Activated CD4-positive, alpha-beta T cell treated with anti-CD3 and anti-CD28 coated beads, Interleukin-10, Interleukin-2, amounts not matched to agents 100 ng/mL and 50 ng/mL, durations not matched to agents 16 hours and 8 hours (primary cell): ENCODE data around the gene SNAP25.

ENCODE experiments used
- DNase-seq: peaks from one replicate; pipeline ENCODE4 v3.0.0-alpha.2; 2020

SNAP25 gene

DNA sequence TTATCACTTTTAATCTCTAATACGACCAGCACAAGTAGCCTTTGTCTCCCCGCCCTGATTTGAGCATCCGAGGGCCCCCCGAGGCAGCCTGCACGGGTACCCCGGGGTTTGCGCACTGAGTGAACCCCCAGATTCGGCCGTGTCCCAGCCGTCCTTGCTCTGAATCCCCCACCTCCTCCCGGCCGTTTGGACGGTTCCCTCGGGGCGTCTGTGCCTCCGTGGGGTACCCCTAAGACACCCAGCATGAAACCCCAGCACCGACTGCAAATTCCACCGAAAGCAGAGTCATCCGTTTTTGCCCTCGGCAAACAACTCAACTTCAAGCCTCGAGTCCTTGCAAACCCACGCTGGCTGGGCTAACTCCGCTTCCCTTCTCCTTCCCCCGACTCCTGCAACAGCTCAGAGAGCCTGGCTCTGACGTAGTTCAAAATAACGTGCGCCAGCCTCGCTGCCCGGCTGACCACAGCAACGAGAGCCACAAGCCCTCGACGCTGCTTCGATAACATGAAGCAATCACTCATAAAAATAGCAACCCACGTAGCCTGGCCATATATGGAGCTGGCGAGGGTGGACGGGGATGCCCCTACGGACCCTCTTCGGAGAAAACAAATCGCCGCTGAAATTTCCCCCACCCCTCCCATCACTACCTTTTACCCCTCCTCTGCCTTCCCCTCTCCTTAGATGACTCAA is 764 bp upstream of the SNAP25 start:
- peak; percentile 42 for DNase-seq

DNA sequence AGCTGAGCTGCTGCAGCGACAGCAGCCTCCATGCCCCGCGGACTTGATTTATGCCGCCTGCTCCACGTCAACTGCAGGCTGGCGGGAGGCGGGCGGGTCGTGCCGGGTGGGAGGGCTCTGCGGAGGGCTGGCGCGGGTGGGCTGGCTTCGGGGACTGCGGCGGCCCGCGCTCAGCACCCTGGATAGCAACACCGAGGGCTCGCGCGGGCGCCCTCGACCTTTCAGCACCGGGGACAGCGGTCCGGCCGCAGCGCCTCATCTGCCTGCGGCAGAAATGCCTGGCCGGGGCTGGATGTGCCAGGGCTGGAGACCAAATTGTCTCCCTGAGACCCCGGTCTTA is 792 bp downstream of the SNAP25 start:
- peak; percentile 53 for DNase-seq

DNA sequence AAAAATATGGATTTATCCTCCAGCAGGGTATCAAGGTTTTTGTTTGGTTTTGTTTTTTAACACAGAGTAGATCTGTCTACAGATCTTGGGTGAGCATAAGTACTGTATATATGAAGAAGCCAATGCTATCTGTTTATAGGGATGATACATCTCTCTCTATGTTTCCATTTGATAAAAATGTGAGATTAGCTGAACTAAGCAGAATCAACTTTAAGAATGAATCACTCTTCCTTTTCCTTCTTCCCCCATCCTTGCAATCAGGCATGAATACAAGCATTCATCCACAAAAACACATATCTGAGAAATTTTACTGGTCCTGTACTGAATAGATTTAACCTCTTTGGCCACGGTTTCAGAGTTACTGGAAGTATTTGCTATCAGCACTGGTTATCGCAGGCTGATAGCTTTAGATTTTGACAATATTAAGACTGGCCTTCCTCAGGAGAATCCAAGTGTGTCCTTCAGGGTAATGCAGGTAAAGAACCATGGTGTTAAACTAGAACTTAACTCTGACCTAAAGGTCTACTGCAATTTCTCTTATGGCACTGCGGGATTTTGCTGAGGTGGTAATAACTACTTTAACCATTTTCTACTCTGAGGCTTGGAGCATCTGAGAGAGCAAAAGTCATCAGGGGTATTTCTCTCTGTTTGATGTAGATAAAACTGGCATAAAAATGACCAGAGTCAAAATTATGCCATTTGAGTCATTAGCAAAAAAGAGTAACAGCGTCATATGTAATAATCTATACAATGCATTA is 1.5 kb downstream of the SNAP25 start:
- no peak for DNase-seq

DNA sequence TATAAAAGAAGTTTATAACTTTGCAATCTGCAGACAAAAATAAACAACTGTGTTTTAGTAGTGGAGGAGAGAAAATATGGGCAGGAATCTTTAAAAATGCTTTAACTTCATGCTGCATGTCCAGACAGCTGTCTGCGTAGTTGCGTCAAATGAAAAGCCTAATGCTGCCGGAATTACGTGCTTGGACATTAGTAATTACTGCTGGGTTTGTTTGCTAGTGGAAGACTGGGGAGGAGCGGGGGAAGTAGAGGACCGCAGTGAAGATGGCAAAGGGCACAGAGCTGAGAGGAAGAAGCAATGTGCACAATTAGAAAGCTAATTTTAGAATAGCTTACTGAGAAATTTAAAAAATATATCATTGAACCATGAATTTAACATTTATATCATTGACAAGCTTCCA is 2.4 kb downstream of the SNAP25 start:
- DNase-seq = no peak

DNA sequence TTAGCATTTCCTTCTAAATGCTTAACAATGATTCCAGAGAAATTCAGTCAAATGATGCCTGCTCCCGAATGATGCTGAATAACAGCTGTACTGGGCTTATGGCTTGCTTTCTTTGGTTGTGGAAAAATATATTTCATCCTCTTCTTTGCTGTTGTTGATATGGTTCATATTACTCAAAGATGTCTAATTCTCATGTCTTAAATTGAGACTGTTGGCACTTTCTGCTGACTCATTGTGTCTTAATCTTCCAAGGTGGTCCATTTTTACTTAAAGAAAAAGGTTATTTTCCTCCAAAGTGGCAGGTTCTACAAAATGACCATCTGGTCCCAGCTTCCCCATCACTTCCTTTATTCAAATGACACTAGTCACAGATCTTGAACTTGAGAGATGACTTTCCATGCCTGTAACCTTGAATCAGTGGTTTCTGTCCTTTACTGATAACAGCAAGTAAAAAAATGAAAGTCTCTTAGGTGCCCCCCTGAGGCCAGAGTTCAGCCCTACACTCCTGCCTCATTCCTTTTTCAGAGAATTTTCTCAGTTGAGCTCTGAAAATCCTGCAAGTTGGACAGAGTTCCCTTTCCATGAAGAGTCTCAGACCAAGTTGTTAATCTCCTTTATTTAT is 6.9 kb downstream of the SNAP25 start:
- DNase-seq = peak; percentile 2

DNA sequence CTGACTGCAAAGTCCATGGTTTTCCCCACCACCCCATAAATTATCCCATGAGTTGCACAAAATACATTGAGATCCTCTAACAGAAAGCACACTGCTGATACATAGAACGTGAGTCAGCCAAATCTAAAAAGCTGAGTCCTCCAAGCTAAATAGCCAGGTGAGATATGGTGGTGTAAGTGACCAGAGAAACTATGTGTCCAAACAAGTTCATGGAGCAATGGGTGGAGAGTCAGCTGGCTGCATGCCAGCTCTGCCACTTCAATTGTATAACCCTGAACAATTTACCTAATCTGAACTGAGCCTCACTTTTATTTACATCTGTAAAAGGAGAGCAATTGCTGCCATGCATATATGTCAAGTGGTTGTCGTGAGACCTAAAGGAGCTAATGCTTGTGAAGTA is 9.7 kb downstream of the SNAP25 start:
- no peak for DNase-seq

DNA sequence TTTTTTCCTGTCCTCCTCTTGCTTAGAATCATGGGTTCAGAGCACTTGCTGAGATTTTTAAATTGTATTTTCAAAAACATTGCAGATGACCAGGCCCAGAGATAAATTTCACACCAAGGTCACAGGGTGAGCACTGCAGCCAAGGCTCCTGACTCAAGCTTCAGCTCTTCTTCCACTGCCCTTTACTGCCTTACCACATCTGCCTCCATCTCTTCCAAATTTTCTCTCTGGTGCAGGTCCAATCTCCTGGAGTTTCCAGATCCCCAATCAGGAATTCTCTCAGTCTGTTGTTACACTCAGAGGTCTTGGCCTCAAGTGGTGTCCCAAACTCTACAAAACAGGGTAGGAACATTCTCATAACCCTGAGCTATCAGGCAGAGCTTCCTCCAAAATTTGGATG is 12.7 kb downstream of the SNAP25 start:
- no peak for DNase-seq

DNA sequence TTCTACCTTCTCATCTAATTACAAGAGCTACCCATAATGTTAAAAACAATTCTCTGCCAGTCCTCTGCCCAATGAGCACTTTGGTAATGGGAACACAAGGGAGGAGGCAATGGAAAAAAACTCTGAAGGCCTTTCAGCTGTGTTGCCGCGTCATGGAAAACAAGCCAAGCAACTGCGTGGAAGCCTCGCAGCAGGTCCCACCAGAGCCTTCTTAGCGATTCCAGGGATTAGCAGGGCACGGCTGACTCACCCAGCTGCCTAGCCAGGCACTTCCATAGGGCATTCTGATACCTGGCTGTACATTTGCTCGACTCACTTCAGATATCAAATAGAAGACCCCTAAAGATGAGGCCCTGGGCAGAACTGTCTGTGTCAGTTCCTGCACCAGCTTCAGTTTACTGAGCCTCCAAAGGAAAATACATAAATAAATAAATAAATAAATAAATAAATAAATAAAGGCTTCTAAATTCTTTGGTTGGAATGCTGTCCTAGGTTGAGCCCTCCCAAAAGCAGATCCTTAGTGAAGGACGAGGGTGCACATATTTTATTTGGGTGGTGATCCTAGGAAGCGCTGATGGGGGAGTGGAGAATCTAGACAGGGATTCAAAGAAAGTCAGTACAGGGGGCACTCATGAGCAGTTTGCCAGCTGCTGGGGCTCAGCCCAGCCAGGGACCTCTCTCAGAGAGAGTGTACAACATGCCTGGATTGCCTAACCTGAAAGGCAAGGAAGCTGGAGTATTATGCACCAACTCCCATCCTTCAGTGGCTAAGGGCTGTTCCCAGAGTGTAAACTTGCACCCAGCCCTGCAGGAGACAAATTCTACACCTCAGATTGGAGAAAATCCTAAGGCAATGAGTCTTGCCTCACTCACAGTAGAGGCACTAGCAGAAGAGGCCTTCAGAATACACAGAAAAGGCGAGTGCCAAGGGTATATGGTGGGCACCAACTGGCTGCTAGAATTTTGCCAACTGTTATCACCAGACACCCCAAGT is 18.2 kb downstream of the SNAP25 start:
- DNase-seq = no peak

DNA sequence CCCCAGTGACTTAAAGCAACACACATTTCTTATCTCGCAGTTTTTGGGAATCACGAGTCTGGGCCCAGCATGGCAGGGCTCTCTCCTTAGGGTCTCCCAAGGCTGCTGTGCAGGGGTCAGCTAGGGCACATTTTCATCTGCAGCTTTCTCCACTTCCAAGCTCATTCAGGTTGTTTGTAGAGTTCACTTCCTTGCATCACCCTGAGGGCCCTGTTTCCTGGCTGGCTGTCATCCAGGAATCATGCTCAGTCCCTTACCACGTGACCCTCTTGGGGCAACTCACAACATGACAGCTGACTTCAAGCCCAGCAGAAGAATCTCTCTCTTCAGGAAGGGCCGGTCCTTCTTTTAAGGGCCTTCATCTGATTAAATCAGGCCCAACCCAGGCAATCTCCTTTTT is 21.3 kb downstream of the SNAP25 start:
- no peak for DNase-seq

DNA sequence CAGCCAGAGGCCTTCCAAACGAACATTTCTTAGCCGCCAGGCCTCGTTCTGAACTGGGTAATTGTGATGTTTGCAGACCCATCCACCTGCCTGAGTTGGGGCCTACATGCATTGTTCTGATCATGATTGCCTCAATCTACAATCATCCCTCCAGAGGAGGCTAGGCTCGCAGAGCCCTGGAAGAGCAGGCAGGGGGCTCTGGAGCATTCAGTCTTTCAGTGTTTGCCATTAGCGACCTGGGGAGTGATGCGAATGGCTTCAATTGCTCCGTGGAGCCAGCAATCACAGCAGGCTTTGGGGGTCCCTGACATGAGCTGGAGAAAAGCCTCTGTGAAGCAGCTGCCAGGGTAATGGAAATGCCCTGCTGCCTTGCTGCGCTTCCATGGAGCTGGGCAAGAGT is 22.0 kb downstream of the SNAP25 start:
- DNase-seq = no peak

DNA sequence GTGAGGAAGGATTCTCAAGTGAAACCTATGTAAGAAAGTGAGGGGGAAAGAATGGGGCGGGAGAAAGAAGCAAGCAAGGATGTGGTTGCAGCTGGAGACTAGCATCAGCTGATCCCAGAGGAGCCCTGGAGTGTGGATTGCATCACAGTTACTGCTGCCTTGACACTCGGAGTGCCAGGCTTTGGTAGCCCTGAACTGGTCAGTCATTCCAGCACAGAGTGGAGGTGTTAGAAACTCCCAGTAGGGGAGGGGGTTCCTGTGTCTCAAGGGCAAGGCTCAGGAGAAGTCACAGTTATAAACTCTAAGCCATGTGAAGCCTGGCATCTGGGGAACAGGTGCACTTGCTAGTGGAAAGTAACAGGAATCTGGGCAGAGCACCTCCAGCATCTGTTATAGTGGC is 23.5 kb downstream of the SNAP25 start:
- no peak for DNase-seq

DNA sequence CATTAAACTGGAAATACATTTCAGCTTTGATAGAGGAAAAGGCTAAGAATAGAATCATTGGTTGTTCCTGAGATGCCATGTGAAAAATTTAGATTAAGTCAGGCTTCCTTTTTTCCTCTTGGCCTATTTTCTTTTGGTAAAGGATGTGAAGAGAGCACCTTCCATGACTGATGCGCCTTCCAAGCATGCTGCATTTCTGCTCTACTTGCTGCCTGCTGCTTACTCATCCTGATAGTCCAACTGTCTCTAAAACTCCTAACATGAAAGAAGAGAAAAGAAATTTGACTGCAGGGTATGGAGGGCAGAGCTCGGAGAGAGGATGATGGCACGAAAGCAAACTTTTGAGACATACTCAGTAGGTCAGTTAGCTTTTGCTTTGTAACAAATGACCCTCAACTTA is 28.8 kb downstream of the SNAP25 start:
- no peak for DNase-seq

DNA sequence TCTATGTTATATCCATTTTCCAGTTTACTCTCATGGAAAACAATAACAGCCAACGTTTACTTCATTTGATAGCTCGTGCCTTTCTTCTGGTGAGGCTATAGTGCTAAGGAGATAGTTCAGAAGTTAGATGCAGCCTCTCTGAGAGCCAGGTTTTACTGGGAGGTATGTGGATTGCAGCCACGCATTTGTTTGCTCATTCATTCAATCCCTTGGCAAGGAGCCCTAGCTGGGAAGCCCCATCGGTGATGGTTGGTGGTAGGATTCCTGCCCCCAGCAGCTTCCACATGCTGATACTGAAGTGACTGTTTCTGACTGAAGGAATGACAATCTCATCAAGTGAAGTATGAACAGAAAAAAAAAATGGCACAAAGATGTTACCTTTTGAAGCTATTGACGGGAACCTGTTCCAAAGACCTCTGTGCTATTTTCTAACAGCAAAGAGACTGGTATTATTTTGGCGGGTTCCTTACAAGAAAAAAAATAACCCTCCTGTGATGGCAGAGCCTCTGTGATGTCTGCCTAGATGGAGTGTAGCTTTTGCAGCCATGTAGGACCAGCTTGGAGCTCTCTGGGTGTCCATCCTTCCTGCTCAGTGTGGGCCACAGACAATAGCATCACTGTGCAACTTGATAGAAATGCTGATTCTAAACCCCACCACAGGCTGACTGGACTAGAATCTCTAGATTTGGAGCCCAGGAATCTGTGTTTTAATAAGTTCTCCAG is 30.6 kb downstream of the SNAP25 start:
- no peak for DNase-seq

DNA sequence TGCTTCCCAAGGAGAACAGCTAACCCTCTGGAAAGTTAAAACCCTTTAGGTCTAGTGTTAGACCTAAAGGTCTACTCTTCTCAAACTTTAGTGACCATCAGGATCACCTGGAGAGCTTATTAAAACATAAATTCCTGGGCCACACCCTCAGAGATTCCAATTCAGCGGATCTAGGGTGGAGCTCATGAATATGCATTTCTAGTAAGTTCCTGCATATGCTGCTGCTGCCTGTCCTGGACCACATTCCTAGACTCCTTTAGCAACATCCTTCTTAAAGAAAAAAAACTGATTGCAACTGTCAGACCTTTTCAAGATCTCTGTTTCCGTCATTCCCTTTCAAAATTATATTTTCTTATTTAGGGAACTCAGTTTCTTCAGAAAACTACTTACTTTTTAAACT is 31.2 kb downstream of the SNAP25 start:
- no peak for DNase-seq

DNA sequence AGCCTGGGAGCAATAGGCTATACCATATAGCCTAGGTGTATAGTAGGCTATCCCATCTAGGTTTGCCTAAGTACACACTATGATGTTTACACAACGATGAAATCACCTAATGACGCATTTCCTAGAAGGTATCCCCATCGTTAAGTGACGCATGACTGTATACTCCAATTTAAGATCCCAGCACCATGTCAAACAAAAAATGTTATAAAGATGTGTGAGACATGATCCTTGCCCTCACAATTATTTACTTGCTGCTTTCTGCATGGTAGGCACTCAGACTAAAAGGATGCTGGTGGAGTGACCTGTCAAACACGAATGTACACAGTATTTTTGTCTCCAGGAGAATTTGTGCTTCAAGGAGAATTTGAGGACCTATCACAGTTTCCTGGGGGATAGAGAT is 32.3 kb downstream of the SNAP25 start:
- DNase-seq = no peak

DNA sequence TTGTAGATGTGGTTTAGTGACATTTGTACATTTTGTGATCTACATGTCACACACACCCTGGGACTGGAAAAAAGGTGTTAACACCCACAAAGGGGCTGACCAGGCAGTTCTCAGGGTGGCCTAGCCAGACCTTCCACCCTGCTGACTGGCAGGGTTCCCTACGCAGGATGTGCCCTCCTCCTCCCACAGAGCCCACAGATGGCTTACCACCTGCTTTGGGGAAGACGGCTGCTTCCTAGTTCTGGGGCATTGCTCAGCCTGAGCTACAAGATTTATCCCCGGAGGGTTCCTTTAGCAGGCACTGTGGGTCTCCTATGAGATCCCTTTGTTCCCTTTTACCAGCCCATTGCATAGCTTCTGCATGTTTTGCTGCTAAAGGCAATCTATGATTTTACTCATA is 35.1 kb downstream of the SNAP25 start:
- DNase-seq = no peak

DNA sequence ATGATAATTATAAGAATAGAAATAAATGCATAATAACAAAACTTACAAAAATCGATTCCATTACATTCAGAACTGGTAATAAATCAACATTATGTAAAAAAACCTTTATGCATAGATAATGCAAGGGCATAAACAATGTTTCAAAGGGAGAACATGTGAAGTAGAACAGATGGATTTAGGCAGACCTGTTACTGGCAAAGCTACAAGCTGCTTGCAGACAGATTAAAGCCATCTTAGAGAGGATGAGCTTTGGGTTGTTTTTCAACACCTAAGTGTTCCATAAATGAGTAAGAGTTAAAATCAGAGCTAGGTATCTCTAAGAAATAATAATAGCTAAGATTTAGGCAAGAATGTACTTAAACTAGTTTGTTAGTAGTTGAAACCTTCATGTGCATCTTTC is 37.2 kb downstream of the SNAP25 start:
- no peak for DNase-seq

DNA sequence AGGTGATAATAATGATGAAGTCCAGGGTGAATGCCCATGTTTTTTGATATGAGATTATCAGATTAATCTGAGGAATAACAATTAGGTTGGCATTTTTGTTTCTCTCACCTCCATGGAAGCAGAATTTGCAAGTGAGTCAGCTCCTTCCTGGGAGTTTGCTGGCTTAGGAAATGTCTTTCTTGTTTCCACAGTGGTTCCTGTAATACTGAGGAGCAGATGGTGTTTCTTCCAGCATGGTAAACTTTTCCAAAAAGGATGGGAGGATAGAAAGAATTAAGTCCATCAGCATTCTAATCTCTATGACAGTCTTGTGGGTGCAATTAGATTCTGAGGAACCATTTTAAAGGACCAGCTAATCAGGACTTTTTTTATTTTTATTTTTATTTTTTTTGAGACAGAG is 40.5 kb downstream of the SNAP25 start:
- no peak for DNase-seq

DNA sequence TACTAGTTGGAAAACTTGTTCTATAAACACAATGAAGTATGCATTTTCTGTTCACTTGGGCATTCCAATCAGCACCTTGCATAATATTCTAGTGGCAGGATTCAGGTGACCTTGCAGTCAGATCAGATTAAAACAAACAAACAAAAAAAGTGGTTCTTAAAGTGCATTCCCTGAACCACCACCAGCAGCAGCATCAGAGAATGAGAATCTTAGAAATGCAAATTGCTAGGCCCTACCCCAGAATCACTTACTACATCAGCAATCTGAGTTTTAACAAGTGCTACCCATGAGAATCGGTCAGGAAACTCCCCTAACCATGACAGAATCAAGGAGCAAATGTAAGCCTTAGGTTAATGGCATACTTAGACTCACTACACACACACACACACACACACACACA is 41.7 kb downstream of the SNAP25 start:
- no peak for DNase-seq

DNA sequence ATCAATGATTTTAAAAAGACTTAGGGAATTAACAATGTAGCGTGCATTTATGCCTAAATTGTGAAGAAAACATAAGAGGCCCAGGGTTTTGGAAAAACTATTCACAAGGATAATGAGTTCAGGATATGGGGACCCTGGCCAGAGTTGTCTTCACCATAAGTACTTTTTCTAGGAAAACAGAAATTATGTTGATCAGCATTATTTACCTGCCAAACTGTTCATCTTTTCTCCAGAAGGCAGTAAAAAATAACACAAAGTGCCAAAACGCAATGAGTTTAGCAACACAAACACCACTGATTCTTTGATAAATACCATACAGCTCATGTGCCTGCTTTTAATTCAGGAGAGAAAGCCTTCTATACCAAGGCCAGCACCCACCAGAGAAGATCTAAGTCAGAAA is 43.1 kb downstream of the SNAP25 start:
- DNase-seq = no peak

DNA sequence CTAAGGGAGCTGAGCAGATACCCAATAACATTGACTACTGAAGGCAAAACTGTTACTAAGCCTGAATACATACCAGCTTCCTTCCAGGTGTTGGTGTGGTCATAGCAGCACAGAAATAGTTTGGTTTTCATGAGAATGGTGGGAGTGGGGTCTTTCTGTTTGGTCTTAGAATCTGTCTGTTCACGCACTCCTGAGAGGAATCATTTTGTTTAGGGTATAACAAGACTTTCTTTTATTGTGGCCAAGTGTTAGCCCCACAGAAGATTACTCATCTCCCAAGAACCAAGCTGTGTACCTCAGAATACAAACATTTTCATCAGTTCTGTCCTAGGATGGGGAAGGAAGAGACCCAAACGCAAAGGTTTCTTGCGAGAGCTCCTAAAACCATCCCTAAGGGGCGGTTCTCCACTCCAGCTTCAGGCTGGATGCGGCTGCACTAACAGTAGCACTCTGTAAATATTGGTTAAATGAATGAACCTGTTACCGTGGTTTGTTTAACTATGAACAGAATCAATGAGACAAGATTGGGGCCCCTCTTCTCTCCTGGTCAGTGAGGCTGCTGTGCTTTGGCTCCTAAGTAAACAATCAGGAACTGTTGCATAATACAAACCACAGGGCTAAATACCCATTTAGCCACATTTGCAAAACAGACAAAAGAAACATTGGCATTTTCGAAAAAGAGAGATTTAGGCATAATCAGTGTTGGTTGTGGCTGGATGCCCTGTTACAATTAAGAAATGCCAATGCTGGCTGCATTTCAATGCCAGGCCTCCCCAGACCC is 44.9 kb downstream of the SNAP25 start:
- no peak for DNase-seq

DNA sequence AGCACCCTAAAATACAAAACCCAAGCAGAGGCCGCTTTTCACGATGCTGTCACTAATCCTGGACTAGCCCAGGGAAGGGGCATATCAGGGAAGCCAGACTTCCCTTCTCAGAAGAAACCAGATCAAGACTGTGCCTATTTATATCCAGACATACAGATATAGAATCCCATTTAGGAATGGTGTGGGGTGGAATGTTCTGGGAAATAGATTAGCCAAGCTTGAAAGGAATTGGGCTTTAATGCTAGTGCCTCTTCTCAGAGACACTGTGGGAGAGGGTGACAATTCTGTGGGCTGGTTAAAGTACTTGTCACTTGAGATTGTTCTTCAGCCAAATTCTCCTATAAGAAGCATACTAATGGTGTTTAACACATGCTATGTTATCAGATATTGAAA is 45.5 kb downstream of the SNAP25 start:
- DNase-seq = no peak
